Measurements from ENCODE around the gene MMP21. TPM values are rescaled to one million over a fixed set of nuclear protein-coding genes. Genes with fewer than 3 reads are reported as not detected.

Gene MMP21
- polyA plus RNA-seq, 1 donor from 2014 or later: not detected

GRCh38 chr10:125812128-125812750, 36.6 kb upstream of the MMP21 start:
- H3K4me3 ChIP-seq (ENCODE audit: low read length): no peak overlapping the region
- TF ChIP-seq, protein P1, sequence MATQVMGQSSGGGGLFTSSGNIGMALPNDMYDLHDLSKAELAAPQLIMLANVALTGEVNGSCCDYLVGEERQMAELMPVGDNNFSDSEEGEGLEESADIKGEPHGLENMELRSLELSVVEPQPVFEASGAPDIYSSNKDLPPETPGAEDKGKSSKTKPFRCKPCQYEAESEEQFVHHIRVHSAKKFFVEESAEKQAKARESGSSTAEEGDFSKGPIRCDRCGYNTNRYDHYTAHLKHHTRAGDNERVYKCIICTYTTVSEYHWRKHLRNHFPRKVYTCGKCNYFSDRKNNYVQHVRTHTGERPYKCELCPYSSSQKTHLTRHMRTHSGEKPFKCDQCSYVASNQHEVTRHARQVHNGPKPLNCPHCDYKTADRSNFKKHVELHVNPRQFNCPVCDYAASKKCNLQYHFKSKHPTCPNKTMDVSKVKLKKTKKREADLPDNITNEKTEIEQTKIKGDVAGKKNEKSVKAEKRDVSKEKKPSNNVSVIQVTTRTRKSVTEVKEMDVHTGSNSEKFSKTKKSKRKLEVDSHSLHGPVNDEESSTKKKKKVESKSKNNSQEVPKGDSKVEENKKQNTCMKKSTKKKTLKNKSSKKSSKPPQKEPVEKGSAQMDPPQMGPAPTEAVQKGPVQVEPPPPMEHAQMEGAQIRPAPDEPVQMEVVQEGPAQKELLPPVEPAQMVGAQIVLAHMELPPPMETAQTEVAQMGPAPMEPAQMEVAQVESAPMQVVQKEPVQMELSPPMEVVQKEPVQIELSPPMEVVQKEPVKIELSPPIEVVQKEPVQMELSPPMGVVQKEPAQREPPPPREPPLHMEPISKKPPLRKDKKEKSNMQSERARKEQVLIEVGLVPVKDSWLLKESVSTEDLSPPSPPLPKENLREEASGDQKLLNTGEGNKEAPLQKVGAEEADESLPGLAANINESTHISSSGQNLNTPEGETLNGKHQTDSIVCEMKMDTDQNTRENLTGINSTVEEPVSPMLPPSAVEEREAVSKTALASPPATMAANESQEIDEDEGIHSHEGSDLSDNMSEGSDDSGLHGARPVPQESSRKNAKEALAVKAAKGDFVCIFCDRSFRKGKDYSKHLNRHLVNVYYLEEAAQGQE (IDR thresholded peaks at IDR 0.05; ENCODE audit: borderline replicate concordance): no peak
- TF ChIP-seq POLR2AphosphoS5 (IDR thresholded peaks at IDR 0.05): no peak
- no peak for TF ChIP-seq EZH2 (IDR thresholded peaks at IDR 0.05; ENCODE audit: borderline replicate concordance, insufficient read depth, low read length, poor library complexity, severe bottlenecking)
- no peak for TF ChIP-seq TAF1 (IDR thresholded peaks at IDR 0.05; ENCODE audit: low read depth)
- TF ChIP-seq SMC3 (conservative IDR thresholded peaks at IDR 0.05; ENCODE audit: poor library complexity): no peak
- TF ChIP-seq MXI1 (conservative IDR thresholded peaks at IDR 0.05; ENCODE audit: poor library complexity, severe bottlenecking): no peak
- TF ChIP-seq EP300 (conservative IDR thresholded peaks at IDR 0.05; ENCODE audit: poor library complexity, severe bottlenecking): no peak
- TF ChIP-seq RAD21 (conservative IDR thresholded peaks at IDR 0.05): no peak
- TF ChIP-seq CTCF (IDR thresholded peaks at IDR 0.05; ENCODE audit: poor library complexity, severe bottlenecking): no peak

DNA sequence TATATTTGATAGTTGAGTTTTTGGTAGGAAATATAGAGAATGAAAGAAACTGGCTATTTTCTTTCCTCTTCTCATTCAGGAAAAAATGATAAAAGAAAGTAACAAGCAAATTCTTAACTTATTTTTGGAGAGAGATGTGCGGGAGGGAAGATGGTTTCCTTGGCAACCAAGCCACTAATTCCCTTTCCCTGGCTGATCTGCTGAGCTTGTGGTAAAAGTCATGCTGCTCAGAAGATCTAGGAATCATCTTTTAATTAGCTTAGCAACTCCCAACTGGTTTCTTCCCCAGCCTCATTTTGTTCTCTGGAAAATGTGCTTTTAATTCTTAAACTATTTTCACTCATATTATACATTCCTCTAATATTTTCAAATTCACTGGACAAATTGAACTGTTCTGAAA, 35.6 kb upstream of the MMP21 start:
- Histone ChIP-seq H3K9me2 (ENCODE audit: insufficient read depth, low read length) (no peaks in the 10 kb centered on the region), H3K9ac (ENCODE audit: low read length) (no peak overlapping the region), H4K20me1 (ENCODE audit: insufficient read depth) (no peaks in the 10 kb centered on the region), H3K9me3 (ENCODE audit: low read length) (no peaks in the 10 kb centered on the region), H2AFZ (ENCODE audit: low read depth, low read length) (no peak overlapping the region), H3K79me2 (replicated peaks; ENCODE audit: insufficient read depth, low read length) (no peaks in the 10 kb centered on the region), H3K4me3 (ENCODE audit: low read length) (no peak overlapping the region), H3K4me2 (ENCODE audit: low read length) (no peak overlapping the region), H3F3A (ENCODE audit: insufficient read depth, low read length, poor library complexity, severe bottlenecking) (no peaks in the 10 kb centered on the region), H3K36me3 (ENCODE audit: insufficient read depth, low read length) (peaks cover 4% of the 10 kb centered on the region), H3K27me3 (ENCODE audit: insufficient read depth, low read depth, low read length) (no peaks in the 10 kb centered on the region), H3K27ac (ENCODE audit: low read length) (no peak overlapping the region)
- TF ChIP-seq CTCF (IDR thresholded peaks at IDR 0.05; ENCODE audit: poor library complexity, severe bottlenecking) (no peak), TAF1 (IDR thresholded peaks at IDR 0.05; ENCODE audit: low read depth) (no peak)

More at GRCh38 chr10:125812128-125812750, 36.6 kb upstream of the MMP21 start:
- H3K36me3 ChIP-seq (ENCODE audit: insufficient read depth, low read length): peaks cover 4% of the 10 kb centered on the region
- H3K4me2 ChIP-seq (ENCODE audit: low read length): no peak overlapping the region
- H4K20me1 ChIP-seq (ENCODE audit: insufficient read depth): no peaks in the 10 kb centered on the region
- no peaks in the 10 kb centered on the region for H3K27me3 ChIP-seq (ENCODE audit: insufficient read depth, low read depth, low read length)
- no peak overlapping the region for H3K9ac ChIP-seq (ENCODE audit: low read length)
- H3K9me2 ChIP-seq (ENCODE audit: insufficient read depth, low read length): no peaks in the 10 kb centered on the region
- H3F3A ChIP-seq (ENCODE audit: insufficient read depth, low read length, poor library complexity, severe bottlenecking): no peaks in the 10 kb centered on the region
- no peaks in the 10 kb centered on the region for H3K79me2 ChIP-seq (replicated peaks; ENCODE audit: insufficient read depth, low read length)
- H3K9me3 ChIP-seq (ENCODE audit: low read length): no peaks in the 10 kb centered on the region
- H3K27ac ChIP-seq (ENCODE audit: low read length): no peak overlapping the region
- no peak overlapping the region for H2AFZ ChIP-seq (ENCODE audit: low read depth, low read length)

Data from neural cell (in vitro differentiated cells).